MM.1S (cell line): ENCODE measurements around the gene DPEP2NB.

Experiments
- EZH2 ChIP-seq: fragments of 300-600 bp; sonication (generic); optimal IDR thresholded peaks from 2 replicates; pipeline ENCODE3; 2017; ENCODE audit warnings: low read depth, mild to moderate bottlenecking, antibody characterized with exemption, low read length, mixed read lengths
- EZH2phosphoT487 ChIP-seq: fragments of 300-600 bp; sonication (generic); IDR thresholded peaks from 2 replicates; pipeline ENCODE4 v1.6.1; 2018; ENCODE audit warnings: antibody characterized with exemption, low read length
- TF ChIP-seq, protein P1 (sequence below): fragments of 300-600 bp; sonication (generic); IDR thresholded peaks from 2 replicates; pipeline ENCODE4 v1.5.1; 2016; ENCODE audit warnings: antibody characterized with exemption, low read length, mixed read lengths

- TF ChIP-seq EZH2phosphoT487 (no peak), EZH2 (no peak)
- TF ChIP-seq, protein P1, sequence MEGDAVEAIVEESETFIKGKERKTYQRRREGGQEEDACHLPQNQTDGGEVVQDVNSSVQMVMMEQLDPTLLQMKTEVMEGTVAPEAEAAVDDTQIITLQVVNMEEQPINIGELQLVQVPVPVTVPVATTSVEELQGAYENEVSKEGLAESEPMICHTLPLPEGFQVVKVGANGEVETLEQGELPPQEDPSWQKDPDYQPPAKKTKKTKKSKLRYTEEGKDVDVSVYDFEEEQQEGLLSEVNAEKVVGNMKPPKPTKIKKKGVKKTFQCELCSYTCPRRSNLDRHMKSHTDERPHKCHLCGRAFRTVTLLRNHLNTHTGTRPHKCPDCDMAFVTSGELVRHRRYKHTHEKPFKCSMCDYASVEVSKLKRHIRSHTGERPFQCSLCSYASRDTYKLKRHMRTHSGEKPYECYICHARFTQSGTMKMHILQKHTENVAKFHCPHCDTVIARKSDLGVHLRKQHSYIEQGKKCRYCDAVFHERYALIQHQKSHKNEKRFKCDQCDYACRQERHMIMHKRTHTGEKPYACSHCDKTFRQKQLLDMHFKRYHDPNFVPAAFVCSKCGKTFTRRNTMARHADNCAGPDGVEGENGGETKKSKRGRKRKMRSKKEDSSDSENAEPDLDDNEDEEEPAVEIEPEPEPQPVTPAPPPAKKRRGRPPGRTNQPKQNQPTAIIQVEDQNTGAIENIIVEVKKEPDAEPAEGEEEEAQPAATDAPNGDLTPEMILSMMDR, result no peak
Measured at GRCh38 chr16:68031951-68032350, 16.2 kb upstream of the DPEP2NB start.
